B cell (primary cell): ENCODE measurements around the gene WDFY4. TPM values are rescaled to one million over a fixed set of nuclear protein-coding genes. Genes with fewer than 3 reads are reported as not detected.

Experiments
- ATAC-seq: fragments of 200-7000 bp; cut with Tn5 transposase; one replicate; pipeline ENCODE4 v1.10.0; 2021; ENCODE audit warnings: low read depth, mild to moderate bottlenecking, moderate number of reproducible peaks, moderate library complexity
- CTCF ChIA-PET: fragments of 350-600 bp; sonication (Branson Sonifier 250); formaldehyde crosslinking; loops from one replicate; lab custom pipeline; 2021; ENCODE audit warnings: antibody characterized with exemption, inconsistent platforms; lab: Charles Lee
- POLR2A ChIA-PET: fragments of 350-600 bp; sonication (Branson Sonifier 250); formaldehyde crosslinking; loops from one replicate; lab custom pipeline; 2021; ENCODE audit warnings: antibody characterized with exemption; lab: Charles Lee
- DNase-seq: peaks from one replicate; pipeline ENCODE4 v3.0.0; 2013
- H2AFZ ChIP-seq: 2 replicates; pipeline ENCODE4 v1.6.1; 2012; ENCODE audit warnings: mild to moderate bottlenecking, low read depth, low read length; ENCODE audit not compliant: insufficient read depth, poor library complexity, severe bottlenecking
- H3K27ac ChIP-seq, 2 donors: 1 replicate in 1 of 2; 2 replicates in 1 of 2; pipeline ENCODE4 v1.5.1; 2012 to 2013; ENCODE audit warnings: low read length in 2 of 2, mild to moderate bottlenecking in 2 of 2, moderate library complexity in 1 of 2
- H3K27me3 ChIP-seq, 4 experiments: fragments of 200-600 bp in 1 of 4; sonication (generic) in 1 of 4; replicated peaks in 1 of 4; 1 replicate in 2 of 4; 2 replicates in 2 of 4; pipeline versions ENCODE4 v1.6.1 to v1.7.0; 2013 to 2016; ENCODE audit warnings: low read length in 3 of 4, mild to moderate bottlenecking in 2 of 4, mixed read lengths in 1 of 4, moderate library complexity in 1 of 4; ENCODE audit not compliant: insufficient read depth in 4 of 4, control insufficient read depth in 3 of 4; ENCODE audit errors: control extremely low read depth in 1 of 4
- H3K36me3 ChIP-seq, 2 experiments: replicated peaks in 1 of 2; 1 replicate in 1 of 2; 2 replicates in 1 of 2; pipeline versions ENCODE4 v1.6.1 to v1.7.1; 2013; ENCODE audit warnings: low read length in 1 of 2; ENCODE audit not compliant: insufficient read depth in 2 of 2, control insufficient read depth in 1 of 2; ENCODE audit errors: control extremely low read depth in 1 of 2, extremely low read depth in 1 of 2
- H3K4me1 ChIP-seq, 2 donors: fragments of 200-600 bp in 1 of 2; sonication (generic) in 1 of 2; 1 replicate in 1 of 2; 2 replicates in 1 of 2; pipeline versions ENCODE4 v1.5.1 to v1.6.1; 2013 to 2017; ENCODE audit warnings: low read length in 2 of 2; ENCODE audit not compliant: control insufficient read depth in 2 of 2, insufficient read depth in 2 of 2
- H3K4me2 ChIP-seq: replicated peaks from 2 replicates; pipeline ENCODE3; 2012; ENCODE audit warnings: mild to moderate bottlenecking, low read depth, low read length; ENCODE audit not compliant: poor library complexity, severe bottlenecking
- H3K4me3 ChIP-seq, 5 experiments: fragments of 200-600 bp in 1 of 5; sonication (generic) in 1 of 5; 1 replicate in 3 of 5; 2 replicates in 2 of 5; pipeline versions ENCODE4 v1.5.1 to v1.7.0; 2011 to 2016; ENCODE audit warnings: low read length in 4 of 5, mild to moderate bottlenecking in 4 of 5, low read depth in 2 of 5, control low read depth in 1 of 5, moderate library complexity in 1 of 5; ENCODE audit not compliant: insufficient read depth in 1 of 5; ENCODE audit errors: control extremely low read depth in 1 of 5, extremely low read depth in 1 of 5
- H3K79me2 ChIP-seq: fragments of 200-600 bp; sonication (generic); one replicate; pipeline ENCODE4 v1.6.0; 2016; ENCODE audit warnings: low read length; ENCODE audit not compliant: control insufficient read depth, insufficient read depth
- H3K9ac ChIP-seq: fragments of 200-600 bp; sonication (generic); 2 replicates; pipeline ENCODE4 v1.6.1; 2017; ENCODE audit warnings: mild to moderate bottlenecking, low read length, moderate library complexity
- H3K9me3 ChIP-seq, 3 donors: one replicate each; pipeline versions ENCODE4 v1.6.1 to v1.7.1; 2013; ENCODE audit warnings: low read length in 2 of 3; ENCODE audit not compliant: control insufficient read depth in 2 of 3, insufficient read depth in 1 of 3; ENCODE audit errors: control extremely low read depth in 1 of 3
- H4K20me1 ChIP-seq: 2 replicates; pipeline ENCODE4 v1.6.0; 2012; ENCODE audit warnings: mild to moderate bottlenecking, low read length; ENCODE audit not compliant: insufficient read depth, control insufficient read depth, poor library complexity, severe bottlenecking
- H3K27ac Mint-ChIP-seq: one replicate; pipeline ENCODE4 v1.8.0; 2021; ENCODE audit warnings: mixed read lengths
- H3K27me3 Mint-ChIP-seq: one replicate; pipeline ENCODE4 v1.8.0; 2021; ENCODE audit warnings: mixed read lengths
- H3K4me1 Mint-ChIP-seq: one replicate; pipeline ENCODE4 v1.8.0; 2021; ENCODE audit warnings: mixed read lengths
- H3K4me3 Mint-ChIP-seq: one replicate; pipeline ENCODE4 v1.8.0; 2021; ENCODE audit warnings: mixed read lengths
- H3K9me3 Mint-ChIP-seq: one replicate; pipeline ENCODE4 v1.8.0; 2022; ENCODE audit warnings: mixed read lengths; ENCODE audit not compliant: insufficient read depth
- EZH2 ChIP-seq: IDR thresholded peaks from 2 replicates; pipeline ENCODE4 v1.6.1; 2012; ENCODE audit warnings: borderline replicate concordance, low read depth, mild to moderate bottlenecking, moderate library complexity, low read length; ENCODE audit not compliant: insufficient read depth, poor library complexity, severe bottlenecking
- WGBS: methylation state at CpG from one replicate; pipeline ENCODE4 v1.1.5; 2013; ENCODE audit warnings: missing lambda C conversion rate; ENCODE audit not compliant: insufficient coverage; 5-methylcytosine and 5-hydroxymethylcytosine counted together
- intact Hi-C: fragments of 100-400 bp; cut with micrococcal nuclease; formaldehyde crosslinking; loops from one replicate; pipeline ENCODE4 v1.10.0; 2022
- polyA plus RNA-seq: library from polyadenylated mRNA; depleted of rRNA; stranded (reverse); fragments of >200 nt; gene quantifications from 2 replicates; pipeline ENCODE4 v1.2.3, GENCODE V29; 2012
- total RNA-seq, 2 donors: library from RNA; stranded (reverse); fragments of 120-200 nt in 1 of 2; gene quantifications; 1 replicate in 1 of 2; 2 replicates in 1 of 2; pipeline versions ENCODE4 v1.2.3 to v1.2.4, GENCODE V29; 2013 to 2022
- TF ChIP-seq, protein P1 (sequence below): fragments of 200-600 bp; IDR thresholded peaks from one replicate; pipeline ENCODE4 v1.8.0; 2022; ENCODE audit warnings: antibody characterized with exemption, mild to moderate bottlenecking

The WDFY4 gene
- total and polyA plus RNA-seq, 2 donors (not counting 1 experiment from before 2014, with no cell fraction given), result 262 to 560 TPM

DNA sequence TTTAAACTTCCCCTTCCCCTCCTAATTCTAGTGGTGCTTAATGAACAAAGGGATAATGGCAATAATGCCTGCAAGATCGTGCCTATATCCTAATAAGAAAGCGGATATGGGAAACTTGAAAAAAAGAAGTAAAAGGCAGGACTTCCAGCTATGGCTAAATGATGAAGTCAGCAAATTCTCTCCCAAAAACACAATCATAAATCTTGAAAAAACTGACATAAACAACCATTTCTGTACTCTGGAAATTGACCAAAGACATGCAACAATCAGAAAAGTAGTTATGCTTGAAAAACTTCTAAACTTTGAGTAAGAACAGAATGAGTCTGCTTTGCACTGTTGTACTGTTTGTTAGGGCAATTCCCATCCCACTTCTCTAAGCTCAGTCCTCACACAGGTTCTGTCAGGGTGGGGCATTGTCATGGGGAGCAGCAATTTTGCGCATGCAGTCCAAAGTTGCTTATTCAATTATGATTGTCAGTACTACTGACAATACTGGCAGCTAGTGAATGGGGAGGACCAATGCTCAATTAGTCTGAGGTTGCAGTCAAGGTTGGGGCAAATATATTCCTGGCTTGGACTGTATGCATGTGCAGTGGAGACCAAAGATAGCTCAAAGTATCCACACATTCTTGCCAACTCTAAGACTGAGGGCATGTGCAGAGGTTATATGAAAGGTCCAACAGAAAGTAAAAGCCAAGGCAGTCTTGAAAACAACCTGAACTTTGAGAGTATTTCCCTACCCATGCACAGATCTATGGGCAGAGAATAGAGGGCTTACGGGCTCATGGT lies 45.7 kb upstream of the WDFY4 start:
- Mint-ChIP-seq H3K4me1 (peaks cover 35% of the 10 kb centered on the region), H3K4me3 (no peak overlapping the region), H3K9me3 (peaks cover 3% of the 10 kb centered on the region), H3K27me3 (peaks cover 26% of the 10 kb centered on the region), H3K27ac (no peak overlapping the region)
- Histone ChIP-seq H3K4me2 (no peak overlapping the region), H3K9ac (no peak overlapping the region), H3K27me3 (peaks cover 0 to 27% (median 16%) of the 10 kb centered on the region in 4 experiments), H3K27ac (no peak overlapping the region), H3K4me3 (no peak overlapping the region), H3K79me2 (no peaks in the 10 kb centered on the region), H4K20me1 (peaks cover 18% of the 10 kb centered on the region), H2AFZ (no peak overlapping the region), H3K4me1 (peaks cover 29 to 31% of the 10 kb centered on the region in 2 donors), H3K36me3 (no peaks in the 10 kb centered on the region), H3K9me3 (peaks cover 7 to 10% (median 8%) of the 10 kb centered on the region in 3 donors)
- no peak for ATAC-seq
- 88% methylated on average over 1 of the region's 4 CpGs for WGBS
- intact Hi-C loops, result no loop called here
- TF ChIP-seq EZH2, result no peak
- TF ChIP-seq, protein P1, sequence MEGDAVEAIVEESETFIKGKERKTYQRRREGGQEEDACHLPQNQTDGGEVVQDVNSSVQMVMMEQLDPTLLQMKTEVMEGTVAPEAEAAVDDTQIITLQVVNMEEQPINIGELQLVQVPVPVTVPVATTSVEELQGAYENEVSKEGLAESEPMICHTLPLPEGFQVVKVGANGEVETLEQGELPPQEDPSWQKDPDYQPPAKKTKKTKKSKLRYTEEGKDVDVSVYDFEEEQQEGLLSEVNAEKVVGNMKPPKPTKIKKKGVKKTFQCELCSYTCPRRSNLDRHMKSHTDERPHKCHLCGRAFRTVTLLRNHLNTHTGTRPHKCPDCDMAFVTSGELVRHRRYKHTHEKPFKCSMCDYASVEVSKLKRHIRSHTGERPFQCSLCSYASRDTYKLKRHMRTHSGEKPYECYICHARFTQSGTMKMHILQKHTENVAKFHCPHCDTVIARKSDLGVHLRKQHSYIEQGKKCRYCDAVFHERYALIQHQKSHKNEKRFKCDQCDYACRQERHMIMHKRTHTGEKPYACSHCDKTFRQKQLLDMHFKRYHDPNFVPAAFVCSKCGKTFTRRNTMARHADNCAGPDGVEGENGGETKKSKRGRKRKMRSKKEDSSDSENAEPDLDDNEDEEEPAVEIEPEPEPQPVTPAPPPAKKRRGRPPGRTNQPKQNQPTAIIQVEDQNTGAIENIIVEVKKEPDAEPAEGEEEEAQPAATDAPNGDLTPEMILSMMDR, result no peak
- CTCF ChIA-PET, result interaction anchor here (0.7 to 10.3 kb wide), 11 partner anchors 9 to 91 kb away, joined by 3 to 100 read pairs (median 6); no protein-coding TSS in a partner anchor
- POLR2A ChIA-PET, result no interaction called here
- no peak for DNase-seq

DNA sequence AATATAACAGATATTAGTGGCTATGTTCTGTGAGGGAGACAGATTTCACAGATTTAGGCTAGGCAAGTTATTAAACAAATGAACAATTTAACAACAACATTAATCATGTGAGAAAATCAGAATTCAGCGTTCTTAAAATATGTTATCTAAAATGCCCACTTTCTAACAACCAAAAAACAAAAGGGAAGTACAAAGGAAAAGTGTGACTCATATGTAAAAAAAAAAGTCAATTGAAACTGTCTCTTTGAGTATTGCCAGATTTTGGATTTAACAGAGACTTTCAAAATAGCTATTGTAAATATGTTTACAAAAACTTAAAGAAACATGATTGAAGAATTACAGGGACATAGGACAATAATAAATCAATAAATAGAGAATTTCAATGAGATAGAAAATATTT lies 45.0 kb upstream of the WDFY4 start:
- Histone ChIP-seq H3K4me3 (no peak overlapping the region), H3K9ac (no peak overlapping the region), H2AFZ (no peak overlapping the region), H3K27ac (no peak overlapping the region), H4K20me1 (peaks cover 12% of the 10 kb centered on the region), H3K79me2 (no peaks in the 10 kb centered on the region), H3K4me2 (no peak overlapping the region), H3K9me3 (peaks cover 7 to 10% (median 8%) of the 10 kb centered on the region in 3 donors), H3K27me3 (peaks cover 0 to 27% (median 16%) of the 10 kb centered on the region in 4 experiments), H3K4me1 (peaks cover 22 to 24% of the 10 kb centered on the region in 2 donors), H3K36me3 (no peaks in the 10 kb centered on the region)
- ATAC-seq (no peak), DNase-seq (no peak)
- TF ChIP-seq, protein P1, result no peak
- TF ChIP-seq EZH2, result no peak
- H3K9me3 Mint-ChIP-seq, result peaks cover 3% of the 10 kb centered on the region
- ChIA-PET CTCF (interaction anchor here (1.4 to 10.3 kb wide), 6 partner anchors 8 to 66 kb away, joined by 3 to 100 read pairs (median 8); no protein-coding TSS in a partner anchor), POLR2A (no interaction called here)
- H3K27me3 Mint-ChIP-seq, result peaks cover 26% of the 10 kb centered on the region
- peaks cover 28% of the 10 kb centered on the region for H3K4me1 Mint-ChIP-seq
- no CpG with 5 or more reads among the region's 1 CpG for WGBS
- intact Hi-C loops, result no loop called here
- H3K27ac Mint-ChIP-seq, result no peak overlapping the region
- no peak overlapping the region for H3K4me3 Mint-ChIP-seq
